Dermis blood vessel endothelial cell (primary cell): ENCODE results near the gene PTPRN2. TPM values are rescaled to one million over a fixed set of nuclear protein-coding genes. Genes with fewer than 3 reads are reported as not detected.
"Not testable (repeated sequence)": the region's sequence is repeated elsewhere in the genome, so short reads cannot be mapped to it uniquely, and the experiment has no call there.

Experiments used
- DNase-seq: peaks from one replicate; pipeline ENCODE4 v3.0.0; 2010
- total RNA-seq: library from RNA; depleted of rRNA; stranded (reverse); fragments of >200 nt; gene quantifications from 2 replicates; pipeline ENCODE4 v1.2.3, GENCODE V29; 2014

The PTPRN2 gene
- total RNA-seq, 1 donor from 2014 or later = 2.2 TPM

- no peak for DNase-seq
These were observed 37.3 kb downstream of the PTPRN2 start for GRCh38 chr7:158550394-158550700.

GRCh38 chr7:158549616-158550393 is 37.8 kb downstream of the PTPRN2 start:
- DNase-seq = peak; percentile 40

- no peak for DNase-seq
These were observed 38.4 kb downstream of the PTPRN2 start for GRCh38 chr7:158549176-158549615.

- no peak for DNase-seq
These were observed 38.9 kb downstream of the PTPRN2 start for GRCh38 chr7:158548726-158549125.

GRCh38 chr7:158547817-158548216 is 39.8 kb downstream of the PTPRN2 start:
- DNase-seq = no peak

GRCh38 chr7:158546626-158547025 is 41.0 kb downstream of the PTPRN2 start:
- DNase-seq = no peak

- no peak for DNase-seq
These were observed 41.4 kb downstream of the PTPRN2 start for GRCh38 chr7:158546214-158546613.

- DNase-seq = no peak
These were observed 42.9 kb downstream of the PTPRN2 start for GRCh38 chr7:158544708-158545107.

GRCh38 chr7:158543840-158544239 is 43.8 kb downstream of the PTPRN2 start:
- no peak for DNase-seq

GRCh38 chr7:158542651-158543566 is 44.7 kb downstream of the PTPRN2 start:
- no peak for DNase-seq

- DNase-seq = no peak
These were observed 46.1 kb downstream of the PTPRN2 start for GRCh38 chr7:158541346-158542010.

GRCh38 chr7:158539711-158540146 is 47.9 kb downstream of the PTPRN2 start:
- DNase-seq = no peak

GRCh38 chr7:158538156-158538946 is 49.3 kb downstream of the PTPRN2 start:
- no peak for DNase-seq

GRCh38 chr7:158537516-158537882 is 50.1 kb downstream of the PTPRN2 start:
- no peak for DNase-seq

- DNase-seq = no peak
These were observed 50.6 kb downstream of the PTPRN2 start for GRCh38 chr7:158536871-158537515.

- DNase-seq = no peak
These were observed 52.5 kb downstream of the PTPRN2 start for GRCh38 chr7:158535079-158535478.

GRCh38 chr7:158534598-158534997 is 53.0 kb downstream of the PTPRN2 start:
- DNase-seq = no peak

- not testable (repeated sequence) for DNase-seq
These were observed 53.5 kb downstream of the PTPRN2 start for GRCh38 chr7:158534134-158534515.

- no peak for DNase-seq
These were observed 54.1 kb downstream of the PTPRN2 start for GRCh38 chr7:158533386-158534133.

- DNase-seq = no peak
These were observed 55.5 kb downstream of the PTPRN2 start for GRCh38 chr7:158532093-158532627.

- DNase-seq = no peak
These were observed 56.0 kb downstream of the PTPRN2 start for GRCh38 chr7:158531661-158532060.
